ENCODE data around the gene HRH2.

The HRH2 gene

DNA sequence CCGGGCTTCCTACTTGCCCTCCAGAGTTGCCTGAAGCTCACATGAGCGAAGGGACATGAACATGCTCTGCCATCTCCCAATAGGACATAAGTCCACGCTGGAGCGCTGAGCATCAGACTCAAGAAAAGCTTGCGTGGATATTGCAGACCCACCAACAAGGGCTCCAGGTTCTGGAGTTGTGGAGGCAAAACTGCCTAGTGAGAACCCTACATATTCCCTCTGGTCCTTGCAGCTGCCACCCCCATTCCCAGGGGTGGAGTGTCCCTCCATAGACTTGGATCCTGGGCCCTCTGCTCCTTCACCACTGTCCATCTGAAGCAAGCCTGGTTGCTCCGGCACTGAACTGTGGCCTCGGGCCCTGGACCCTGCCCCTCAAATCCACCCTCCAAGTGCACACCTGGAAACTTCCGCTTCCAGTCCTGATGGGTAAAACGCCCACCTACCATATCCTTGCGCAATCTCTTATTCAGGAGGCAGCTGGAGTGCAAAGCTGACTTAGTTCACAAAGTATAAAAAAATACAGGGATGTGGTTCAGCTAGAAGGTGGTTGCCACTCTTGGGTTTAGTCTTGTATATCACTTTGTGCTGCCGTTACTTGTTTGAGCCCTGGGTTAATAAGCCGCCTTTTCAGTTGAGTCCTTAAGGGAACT lies 28.0 kb downstream of the HRH2 start:
- no peak overlapping the region for H3K27ac ChIP-seq (ENCODE audit: low read depth, low read length, severe bottlenecking)
- no peaks in the 10 kb centered on the region for H3K4me1 ChIP-seq (ENCODE audit: control insufficient read depth, insufficient read depth, low read length, poor library complexity, severe bottlenecking)
- H3K4me3 ChIP-seq (ENCODE audit: extremely low read depth, insufficient read depth, low read length, poor library complexity, severe bottlenecking) = no peak overlapping the region
- no peaks in the 10 kb centered on the region for H3K36me3 ChIP-seq (ENCODE audit: control insufficient read depth, insufficient read depth, low read length)
- no peaks in the 10 kb centered on the region for H3K9me3 ChIP-seq (ENCODE audit: control insufficient read depth, low read length)
- 91 to 96% methylated on average over 9 to 10 of the region's 12 CpGs for WGBS, 2 experiments (ENCODE audit: insufficient coverage in 2 of 2)

DNA sequence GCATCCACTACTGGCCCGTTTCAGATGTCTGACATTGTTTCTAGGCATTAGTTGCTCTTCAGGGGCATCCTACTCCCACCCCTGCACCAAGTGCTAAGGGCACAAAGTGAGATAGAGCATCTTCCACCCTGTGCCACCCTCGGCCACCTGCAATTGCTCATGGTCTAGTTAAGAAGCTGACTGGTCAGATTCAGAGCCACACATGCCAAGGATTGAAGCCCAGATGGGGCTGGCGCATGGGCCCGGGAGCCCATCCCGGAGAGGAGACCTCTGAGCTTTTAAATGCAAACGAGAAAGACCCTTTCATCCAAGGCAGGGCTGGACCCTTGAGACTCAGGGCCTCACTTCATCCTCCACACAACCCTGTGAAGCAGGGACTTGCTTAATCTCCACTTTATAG lies 28.5 kb downstream of the HRH2 start:
- WGBS, 2 experiments (ENCODE audit: insufficient coverage in 2 of 2) = 81 to 93% methylated on average over 2 to 6 of the region's 6 CpGs
- Histone ChIP-seq H3K36me3 (ENCODE audit: control insufficient read depth, insufficient read depth, low read length) (no peaks in the 10 kb centered on the region), H3K9me3 (ENCODE audit: control insufficient read depth, low read length) (no peaks in the 10 kb centered on the region), H3K27ac (ENCODE audit: low read depth, low read length, severe bottlenecking) (no peak overlapping the region), H3K4me3 (ENCODE audit: extremely low read depth, insufficient read depth, low read length, poor library complexity, severe bottlenecking) (no peak overlapping the region), H3K4me1 (ENCODE audit: control insufficient read depth, insufficient read depth, low read length, poor library complexity, severe bottlenecking) (no peaks in the 10 kb centered on the region)

DNA sequence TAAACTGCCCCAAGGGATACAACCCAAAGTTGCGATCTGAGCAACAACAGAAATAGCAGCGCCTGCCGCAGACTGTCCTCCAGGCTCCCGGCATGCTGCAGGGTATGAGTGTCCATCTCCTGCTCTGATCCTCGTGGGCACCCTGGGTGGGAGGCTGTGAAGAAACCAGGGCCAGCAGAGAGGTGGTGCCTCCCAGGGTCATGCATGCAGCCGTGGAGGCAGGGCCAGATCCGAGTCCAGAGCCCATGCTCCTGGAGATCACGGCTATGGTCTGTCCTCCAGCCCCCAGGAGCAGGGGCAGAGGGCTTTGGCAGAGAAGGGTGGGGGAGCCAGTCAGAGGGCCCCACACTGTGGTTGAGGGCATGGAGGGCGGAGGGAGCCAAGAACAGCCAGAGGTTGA lies 29.0 kb downstream of the HRH2 start:
- no peaks in the 10 kb centered on the region for H3K36me3 ChIP-seq (ENCODE audit: control insufficient read depth, insufficient read depth, low read length)
- no peaks in the 10 kb centered on the region for H3K9me3 ChIP-seq (ENCODE audit: control insufficient read depth, low read length)
- WGBS, 2 experiments (ENCODE audit: insufficient coverage in 2 of 2) = 88 to 92% methylated on average over 8 to 9 of the region's 9 CpGs
- H3K4me1 ChIP-seq (ENCODE audit: control insufficient read depth, insufficient read depth, low read length, poor library complexity, severe bottlenecking) = no peaks in the 10 kb centered on the region
- H3K4me3 ChIP-seq (ENCODE audit: extremely low read depth, insufficient read depth, low read length, poor library complexity, severe bottlenecking) = no peak overlapping the region
- no peak overlapping the region for H3K27ac ChIP-seq (ENCODE audit: low read depth, low read length, severe bottlenecking)

DNA sequence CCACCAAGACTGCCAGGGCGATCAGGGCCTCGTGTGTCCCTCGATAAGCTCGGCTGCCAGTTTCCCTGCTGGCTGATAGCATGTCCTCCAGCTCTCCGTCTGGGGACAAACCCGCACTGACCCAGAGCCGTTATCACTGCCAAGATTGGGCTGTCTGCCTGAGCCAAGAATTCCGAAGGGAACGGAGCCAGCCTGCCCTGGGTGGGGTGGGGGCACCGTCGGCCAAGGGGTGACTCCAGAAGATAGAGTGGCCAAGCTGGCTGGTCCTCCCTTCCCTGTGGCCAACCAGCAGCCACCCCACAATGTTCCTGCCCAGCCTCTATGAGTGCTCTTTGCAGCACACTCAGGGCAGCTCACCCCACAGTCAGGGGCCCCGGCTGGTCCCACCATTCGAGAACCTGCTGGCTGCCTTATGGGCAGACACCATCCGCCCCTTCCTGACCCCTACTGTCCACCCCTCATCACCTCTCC lies 29.4 kb downstream of the HRH2 start:
- H3K36me3 ChIP-seq (ENCODE audit: control insufficient read depth, insufficient read depth, low read length) = no peaks in the 10 kb centered on the region
- H3K9me3 ChIP-seq (ENCODE audit: control insufficient read depth, low read length) = no peaks in the 10 kb centered on the region
- H3K27ac ChIP-seq (ENCODE audit: low read depth, low read length, severe bottlenecking) = no peak overlapping the region
- 94% methylated on average over 9 to 14 of the region's 14 CpGs for WGBS, 2 experiments (ENCODE audit: insufficient coverage in 2 of 2)
- H3K4me1 ChIP-seq (ENCODE audit: control insufficient read depth, insufficient read depth, low read length, poor library complexity, severe bottlenecking) = no peaks in the 10 kb centered on the region
- H3K4me3 ChIP-seq (ENCODE audit: extremely low read depth, insufficient read depth, low read length, poor library complexity, severe bottlenecking) = no peak overlapping the region

DNA sequence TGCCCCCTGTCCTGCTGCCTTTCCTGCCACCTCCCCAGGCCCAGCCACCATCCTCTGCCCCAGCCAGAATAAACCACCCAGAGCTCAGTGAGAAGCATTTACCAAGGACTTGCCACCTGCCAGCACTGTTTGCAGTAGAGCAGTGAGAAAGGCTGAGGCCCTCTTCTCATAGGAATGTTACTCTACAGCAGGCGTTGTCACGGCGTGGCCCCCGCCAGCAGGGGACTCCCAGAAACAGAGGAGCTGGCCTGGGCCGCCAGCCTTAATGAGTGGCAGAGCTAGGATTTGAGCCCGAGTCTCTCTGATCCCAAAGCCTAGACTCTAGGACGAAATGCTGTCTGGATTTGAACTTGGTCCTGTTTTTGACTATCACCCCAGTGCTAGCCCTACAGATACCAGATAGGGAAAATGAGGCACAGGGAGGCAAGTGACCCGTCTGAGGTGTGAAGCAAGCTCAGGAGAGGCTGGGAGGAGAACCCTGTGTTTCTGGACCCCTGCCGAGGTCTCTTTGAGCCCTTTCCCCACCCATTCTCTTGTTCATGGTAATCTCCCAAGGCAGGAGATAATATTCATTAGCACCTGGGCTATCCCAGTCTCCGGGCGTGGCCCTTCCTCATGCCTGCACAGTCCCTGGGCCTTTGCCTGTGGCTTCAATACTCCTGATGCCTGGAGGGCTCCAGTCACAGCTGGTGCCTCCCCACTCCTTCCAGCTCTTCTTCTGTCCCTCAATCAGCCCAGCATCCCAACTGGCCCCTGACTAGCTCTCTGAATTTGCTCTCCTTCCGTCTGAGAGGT lies 30.7 kb downstream of the HRH2 start:
- WGBS, 2 experiments (ENCODE audit: insufficient coverage in 2 of 2) = 78 to 81% methylated on average over 11 to 12 of the region's 12 CpGs
- no peaks in the 10 kb centered on the region for H3K36me3 ChIP-seq (ENCODE audit: control insufficient read depth, insufficient read depth, low read length)
- no peak overlapping the region for H3K27ac ChIP-seq (ENCODE audit: low read depth, low read length, severe bottlenecking)
- no peaks in the 10 kb centered on the region for H3K4me1 ChIP-seq (ENCODE audit: control insufficient read depth, insufficient read depth, low read length, poor library complexity, severe bottlenecking)
- no peak overlapping the region for H3K4me3 ChIP-seq (ENCODE audit: extremely low read depth, insufficient read depth, low read length, poor library complexity, severe bottlenecking)
- H3K9me3 ChIP-seq (ENCODE audit: control insufficient read depth, low read length) = no peaks in the 10 kb centered on the region

DNA sequence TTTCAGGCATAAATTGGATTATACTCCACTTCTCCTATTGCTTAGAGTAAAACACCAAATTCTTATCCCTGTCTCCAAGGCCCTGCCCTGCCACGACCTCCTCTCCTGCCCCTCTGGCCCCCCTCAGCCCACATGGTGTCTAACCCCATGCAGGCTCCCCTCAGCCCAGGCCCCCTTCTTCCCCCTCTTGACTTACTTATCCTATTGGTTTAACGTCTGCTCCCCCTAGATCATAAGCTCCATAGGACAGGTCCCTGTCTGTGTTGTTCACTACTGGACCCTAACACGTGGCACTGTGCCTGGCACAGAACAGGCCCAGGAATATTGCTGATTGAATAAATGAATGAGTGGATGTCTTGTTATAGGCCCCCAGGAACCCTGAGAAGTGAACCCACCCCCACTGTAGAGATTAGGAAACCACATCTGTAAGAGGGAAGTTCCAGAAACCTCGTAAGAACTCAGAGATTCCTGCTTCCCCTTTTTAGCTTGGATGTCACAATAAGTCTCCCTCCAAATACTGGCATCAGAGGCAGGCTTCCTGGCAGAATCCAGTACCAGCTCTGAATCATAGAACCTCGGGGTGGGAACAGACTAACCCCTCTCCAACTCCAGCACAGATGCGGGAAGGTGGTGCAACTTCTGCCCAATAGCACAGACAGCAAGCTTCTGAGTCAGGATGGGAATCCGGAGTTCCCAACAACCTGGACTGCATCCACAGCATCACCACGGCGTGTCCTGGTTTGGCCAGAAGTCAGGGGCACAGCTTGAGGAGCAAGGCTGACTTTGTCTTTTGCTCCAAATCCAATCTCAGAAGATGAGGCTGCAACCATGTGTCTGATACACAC lies 31.5 kb downstream of the HRH2 start:
- H3K4me1 ChIP-seq (ENCODE audit: control insufficient read depth, insufficient read depth, low read length, poor library complexity, severe bottlenecking) = no peaks in the 10 kb centered on the region
- no peaks in the 10 kb centered on the region for H3K9me3 ChIP-seq (ENCODE audit: control insufficient read depth, low read length)
- H3K4me3 ChIP-seq (ENCODE audit: extremely low read depth, insufficient read depth, low read length, poor library complexity, severe bottlenecking) = no peak overlapping the region
- 87 to 89% methylated on average over 4 to 8 of the region's 9 CpGs for WGBS, 2 experiments (ENCODE audit: insufficient coverage in 2 of 2)
- H3K36me3 ChIP-seq (ENCODE audit: control insufficient read depth, insufficient read depth, low read length) = no peaks in the 10 kb centered on the region
- H3K27ac ChIP-seq (ENCODE audit: low read depth, low read length, severe bottlenecking) = no peak overlapping the region

DNA sequence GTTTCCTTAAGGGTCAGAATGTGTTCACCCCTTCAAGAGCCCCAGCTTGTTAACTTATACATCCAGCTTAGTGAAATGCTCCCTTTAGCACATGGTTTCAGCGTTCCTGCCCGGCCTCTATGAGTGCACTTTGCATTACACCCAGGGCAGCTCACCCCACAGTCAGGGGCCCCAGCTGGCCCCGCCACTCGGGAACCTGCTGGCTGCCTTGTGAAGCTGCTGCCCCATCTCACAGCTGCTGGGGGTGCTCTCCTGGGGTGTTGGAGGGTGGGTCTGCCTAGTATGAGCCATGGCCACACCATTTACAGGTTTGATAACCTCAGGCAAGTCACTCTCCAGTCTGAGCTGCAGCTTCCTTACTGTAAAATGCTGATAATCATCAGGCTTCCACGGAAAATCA lies 32.2 kb downstream of the HRH2 start:
- Histone ChIP-seq H3K36me3 (ENCODE audit: control insufficient read depth, insufficient read depth, low read length) (no peaks in the 10 kb centered on the region), H3K9me3 (ENCODE audit: control insufficient read depth, low read length) (no peaks in the 10 kb centered on the region), H3K4me3 (ENCODE audit: extremely low read depth, insufficient read depth, low read length, poor library complexity, severe bottlenecking) (no peak overlapping the region), H3K27ac (ENCODE audit: low read depth, low read length, severe bottlenecking) (no peak overlapping the region), H3K4me1 (ENCODE audit: control insufficient read depth, insufficient read depth, low read length, poor library complexity, severe bottlenecking) (no peaks in the 10 kb centered on the region)
- WGBS, 2 experiments (ENCODE audit: insufficient coverage in 2 of 2) = 83 to 84% methylated on average over 5 of the region's 5 CpGs

DNA sequence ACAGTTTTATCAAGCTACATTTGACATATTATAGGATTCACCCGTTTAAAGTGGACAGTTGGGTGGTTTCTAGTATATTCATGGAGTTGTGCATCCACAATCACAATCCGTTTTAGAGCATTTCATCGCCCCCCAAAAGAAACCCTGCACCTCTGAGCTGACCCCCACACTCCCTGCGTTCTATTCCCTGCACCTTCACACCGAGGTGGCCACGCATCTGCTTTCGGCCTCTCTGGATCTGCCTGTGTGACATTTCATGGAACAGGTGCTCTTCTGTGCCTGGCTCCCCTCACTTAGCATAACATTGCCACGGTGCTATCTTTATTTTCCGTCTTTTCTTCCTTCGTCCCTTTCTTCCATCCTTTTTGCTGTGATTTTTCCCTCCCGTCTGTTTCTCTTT lies 32.7 kb downstream of the HRH2 start:
- H3K27ac ChIP-seq (ENCODE audit: low read depth, low read length, severe bottlenecking) = no peak overlapping the region
- 86 to 96% methylated on average over 5 to 10 of the region's 11 CpGs for WGBS, 2 experiments (ENCODE audit: insufficient coverage in 2 of 2)

DNA sequence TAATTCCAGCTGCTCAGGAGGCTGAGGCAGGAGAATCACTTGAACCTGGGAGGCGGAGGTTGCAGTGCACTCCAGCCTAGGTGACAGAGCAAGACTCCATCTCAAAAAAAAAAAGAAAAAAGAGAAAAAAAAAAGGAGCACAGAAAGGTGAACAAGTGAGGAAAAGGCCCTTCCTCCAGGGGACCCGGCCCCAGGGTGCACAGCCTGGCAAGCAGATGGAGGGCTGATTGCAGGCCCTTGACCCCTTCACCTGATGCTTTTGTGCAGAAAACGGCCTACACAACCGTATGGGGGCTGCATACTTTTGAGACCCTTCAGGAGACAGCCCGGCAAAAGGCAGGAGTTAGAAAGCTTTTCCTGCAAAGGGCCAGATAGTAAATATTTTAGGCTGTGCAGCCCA lies 33.9 kb downstream of the HRH2 start:
- H3K27ac ChIP-seq (ENCODE audit: low read depth, low read length, severe bottlenecking) = no peak overlapping the region
- H3K4me3 ChIP-seq (ENCODE audit: extremely low read depth, insufficient read depth, low read length, poor library complexity, severe bottlenecking) = no peak overlapping the region
- H3K9me3 ChIP-seq (ENCODE audit: control insufficient read depth, low read length) = no peaks in the 10 kb centered on the region
- no peaks in the 10 kb centered on the region for H3K36me3 ChIP-seq (ENCODE audit: control insufficient read depth, insufficient read depth, low read length)
- WGBS, 2 experiments (ENCODE audit: insufficient coverage in 2 of 2) = 91 to 92% methylated on average over 4 to 5 of the region's 5 CpGs
- peaks cover 7% of the 10 kb centered on the region for H3K4me1 ChIP-seq (ENCODE audit: control insufficient read depth, insufficient read depth, low read length, poor library complexity, severe bottlenecking)

More for the DNA sequence above, 32.7 kb downstream of the HRH2 start:
- H3K9me3 ChIP-seq (ENCODE audit: control insufficient read depth, low read length) = no peaks in the 10 kb centered on the region
- no peak overlapping the region for H3K4me3 ChIP-seq (ENCODE audit: extremely low read depth, insufficient read depth, low read length, poor library complexity, severe bottlenecking)
- H3K36me3 ChIP-seq (ENCODE audit: control insufficient read depth, insufficient read depth, low read length) = no peaks in the 10 kb centered on the region
- H3K4me1 ChIP-seq (ENCODE audit: control insufficient read depth, insufficient read depth, low read length, poor library complexity, severe bottlenecking) = no peaks in the 10 kb centered on the region

DNA sequence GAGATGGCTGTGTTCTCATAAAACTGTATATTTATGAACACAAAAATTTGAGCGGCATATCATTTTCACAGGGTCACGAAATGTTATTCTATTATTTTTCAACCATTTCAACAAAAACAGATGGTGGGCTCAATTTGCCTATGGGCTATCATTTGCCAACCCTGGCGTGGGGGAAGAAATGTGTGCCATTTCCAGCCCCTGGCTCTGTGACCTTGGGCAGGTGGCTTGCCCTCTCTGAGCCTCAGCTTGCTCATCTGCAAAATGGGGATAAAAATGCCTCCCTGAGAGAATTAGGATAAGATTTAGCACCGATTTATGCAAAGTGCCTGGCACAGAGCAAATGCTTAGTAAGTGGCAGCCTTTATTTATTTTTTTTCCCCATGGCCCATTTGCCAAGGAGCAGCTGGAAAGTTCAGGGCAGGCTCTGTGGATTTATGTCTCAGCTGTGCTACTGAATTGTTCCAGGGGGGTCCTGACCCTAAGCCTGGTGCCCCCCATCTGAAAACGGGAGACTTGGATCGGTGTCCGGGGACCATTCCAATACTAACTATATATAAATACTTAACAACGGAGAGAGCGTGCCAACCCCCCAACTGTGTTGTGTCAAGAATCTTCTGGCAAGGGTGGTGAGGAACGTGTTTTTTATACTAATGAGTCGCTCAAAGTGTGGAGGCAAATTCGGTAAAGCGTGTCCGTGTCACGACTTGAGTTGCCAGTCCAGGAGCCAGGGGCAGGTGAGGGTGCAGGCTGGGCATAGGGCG lies 34.5 kb downstream of the HRH2 start:
- Histone ChIP-seq H3K27ac (ENCODE audit: low read depth, low read length, severe bottlenecking) (no peak overlapping the region), H3K4me1 (ENCODE audit: control insufficient read depth, insufficient read depth, low read length, poor library complexity, severe bottlenecking) (peaks cover 7% of the 10 kb centered on the region), H3K4me3 (ENCODE audit: extremely low read depth, insufficient read depth, low read length, poor library complexity, severe bottlenecking) (no peak overlapping the region), H3K36me3 (ENCODE audit: control insufficient read depth, insufficient read depth, low read length) (no peaks in the 10 kb centered on the region), H3K9me3 (ENCODE audit: control insufficient read depth, low read length) (no peaks in the 10 kb centered on the region)
- 93 to 94% methylated on average over 9 to 10 of the region's 16 CpGs for WGBS, 2 experiments (ENCODE audit: insufficient coverage in 2 of 2)
